ENCODE results near the gene ENOX1. TPM values are rescaled to one million over a fixed set of nuclear protein-coding genes. Genes with fewer than 3 reads are reported as not detected.
A peak's percentile ranks its signal among the peaks of the same experiment; 100 is the strongest.

ENOX1 gene
- total and polyA plus RNA-seq, 7 donors: 0.23 to 20.2 (median 11.1) TPM

DNA sequence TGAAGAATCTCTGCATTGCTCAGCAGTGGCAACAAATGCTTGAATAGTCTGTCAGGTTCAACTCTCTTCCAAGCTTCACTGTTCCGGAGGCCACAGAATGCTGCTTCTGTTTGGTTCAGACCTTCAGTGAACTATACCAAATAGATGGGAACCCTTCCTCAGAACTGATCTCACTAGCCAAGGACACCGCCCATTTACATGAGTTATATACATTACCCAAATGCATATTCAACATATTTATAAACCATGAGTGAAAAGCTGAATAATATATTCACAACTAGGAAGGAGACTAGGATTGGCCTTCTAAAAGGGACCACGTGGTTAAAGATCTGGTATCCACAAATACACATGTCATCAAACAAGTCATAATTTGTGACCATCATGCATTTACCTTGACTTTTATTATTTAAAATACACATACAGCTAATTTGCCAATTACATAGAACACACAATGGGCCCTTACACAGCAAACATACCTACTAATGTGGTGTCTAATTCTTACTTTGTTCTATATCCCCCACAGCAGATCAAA lies 49.3 kb downstream of the ENOX1 start:
- Histone ChIP-seq H3K36me3 (no peaks in the 10 kb centered on the region), H3K4me3 (no peak overlapping the region), H3K4me1 (no peaks in the 10 kb centered on the region), H3K27me3 (no peaks in the 10 kb centered on the region), H3K9me3 (no peaks in the 10 kb centered on the region), H3K27ac (no peak overlapping the region)
- intact Hi-C loops (cut with DNase I): no loop called here
- WGBS, 2 donors: 88 to 89% methylated on average over 3 of the region's 3 CpGs
- TF ChIP-seq, protein P1, sequence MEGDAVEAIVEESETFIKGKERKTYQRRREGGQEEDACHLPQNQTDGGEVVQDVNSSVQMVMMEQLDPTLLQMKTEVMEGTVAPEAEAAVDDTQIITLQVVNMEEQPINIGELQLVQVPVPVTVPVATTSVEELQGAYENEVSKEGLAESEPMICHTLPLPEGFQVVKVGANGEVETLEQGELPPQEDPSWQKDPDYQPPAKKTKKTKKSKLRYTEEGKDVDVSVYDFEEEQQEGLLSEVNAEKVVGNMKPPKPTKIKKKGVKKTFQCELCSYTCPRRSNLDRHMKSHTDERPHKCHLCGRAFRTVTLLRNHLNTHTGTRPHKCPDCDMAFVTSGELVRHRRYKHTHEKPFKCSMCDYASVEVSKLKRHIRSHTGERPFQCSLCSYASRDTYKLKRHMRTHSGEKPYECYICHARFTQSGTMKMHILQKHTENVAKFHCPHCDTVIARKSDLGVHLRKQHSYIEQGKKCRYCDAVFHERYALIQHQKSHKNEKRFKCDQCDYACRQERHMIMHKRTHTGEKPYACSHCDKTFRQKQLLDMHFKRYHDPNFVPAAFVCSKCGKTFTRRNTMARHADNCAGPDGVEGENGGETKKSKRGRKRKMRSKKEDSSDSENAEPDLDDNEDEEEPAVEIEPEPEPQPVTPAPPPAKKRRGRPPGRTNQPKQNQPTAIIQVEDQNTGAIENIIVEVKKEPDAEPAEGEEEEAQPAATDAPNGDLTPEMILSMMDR (IDR thresholded peaks at IDR 0.05): no peak
- TF ChIP-seq POLR2A (IDR thresholded peaks at IDR 0.05) (no peak), EP300 (IDR thresholded peaks at IDR 0.05) (no peak), POLR2AphosphoS5 (IDR thresholded peaks at IDR 0.05) (no peak)
- no peak for DNase-seq

DNA sequence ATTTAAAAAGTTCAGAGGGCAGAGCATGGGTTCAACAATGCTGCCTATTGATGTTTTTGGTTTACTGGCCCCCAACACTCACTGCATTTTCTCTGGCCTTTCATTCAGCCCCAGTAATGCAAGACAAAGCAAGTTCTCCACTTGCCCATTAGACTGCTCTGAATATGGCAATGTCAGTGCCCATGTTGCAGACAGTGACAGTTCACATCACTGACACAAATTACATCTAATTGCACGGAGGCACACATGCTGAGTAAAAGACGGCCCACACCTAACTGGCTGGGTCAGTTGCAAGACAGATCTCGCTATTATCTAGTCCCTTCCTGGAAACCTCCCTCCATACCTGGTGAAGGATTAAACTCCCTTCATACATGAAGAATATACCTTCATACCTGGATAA lies 54.0 kb downstream of the ENOX1 start:
- Histone ChIP-seq H3K4me3 (no peak overlapping the region), H3K9me3 (no peaks in the 10 kb centered on the region), H3K27ac (no peak overlapping the region), H3K4me1 (peaks cover 0 to 45% (median 28%) of the 10 kb centered on the region in 4 donors), H3K36me3 (no peaks in the 10 kb centered on the region), H3K27me3 (no peaks in the 10 kb centered on the region)
- TF ChIP-seq EP300 (IDR thresholded peaks at IDR 0.05) (no peak), POLR2A (IDR thresholded peaks at IDR 0.05) (no peak), POLR2AphosphoS5 (IDR thresholded peaks at IDR 0.05) (no peak)
- TF ChIP-seq, protein P1 (IDR thresholded peaks at IDR 0.05): no peak
- WGBS, 2 donors: 90 to 93% methylated on average over 3 of the region's 3 CpGs
- intact Hi-C loops (cut with DNase I): no loop called here
- no peak for DNase-seq

DNA sequence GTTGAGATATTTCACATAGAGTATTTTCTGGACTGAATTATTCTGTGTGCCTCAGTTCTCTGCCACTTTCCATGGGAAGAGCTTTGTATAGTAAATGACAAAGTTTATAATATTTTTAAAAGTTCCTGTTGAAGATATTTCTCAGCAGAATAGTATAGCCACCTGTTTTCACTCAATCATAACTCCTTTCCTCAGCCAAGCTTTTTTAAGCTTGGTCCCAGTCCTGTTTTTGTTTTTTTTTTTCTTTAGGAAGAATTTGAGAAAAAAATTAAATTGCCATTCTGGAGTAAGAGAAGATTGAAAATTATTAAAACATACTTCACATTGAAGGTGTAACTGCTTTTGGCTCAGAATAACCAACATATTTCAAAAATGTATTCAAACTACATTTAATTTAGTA lies 55.5 kb downstream of the ENOX1 start:
- Histone ChIP-seq H3K9me3 (no peaks in the 10 kb centered on the region), H3K36me3 (no peaks in the 10 kb centered on the region), H3K27me3 (no peaks in the 10 kb centered on the region), H3K4me3 (no peak overlapping the region), H3K27ac (peak overlapping the region in 3 of 4 donors; percentile 38 to 46 (median 44)), H3K4me1 (peaks cover 0 to 50% (median 33%) of the 10 kb centered on the region in 4 donors)
- intact Hi-C loops (cut with DNase I): no loop called here
- no peak for TF ChIP-seq POLR2AphosphoS5 (IDR thresholded peaks at IDR 0.05)
- no peak for DNase-seq

DNA sequence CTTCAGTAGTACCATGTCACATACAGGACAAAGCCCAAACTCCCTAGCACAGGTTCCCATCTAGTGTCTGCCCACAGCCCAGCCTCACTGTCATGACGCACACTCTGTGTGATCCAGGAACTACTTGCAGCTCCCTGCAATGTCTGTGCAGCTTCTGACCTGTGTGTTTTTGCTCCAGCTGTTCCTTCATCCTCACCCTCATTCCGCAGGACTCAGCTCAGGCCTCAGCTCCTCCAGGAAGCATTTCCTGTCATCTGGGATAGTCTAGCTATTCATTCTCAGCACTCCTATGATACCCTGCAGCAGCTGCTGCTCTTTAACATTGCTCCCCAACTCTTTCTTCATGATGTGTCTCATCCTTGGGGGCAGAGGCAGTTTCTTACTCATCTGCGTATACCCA lies 56.1 kb downstream of the ENOX1 start:
- TF ChIP-seq POLR2A (IDR thresholded peaks at IDR 0.05) (no peak), POLR2AphosphoS5 (IDR thresholded peaks at IDR 0.05) (peak in 2 of 4 donors; percentile 8 to 9), EP300 (IDR thresholded peaks at IDR 0.05) (no peak)
- TF ChIP-seq, protein P1 (IDR thresholded peaks at IDR 0.05): no peak
- Histone ChIP-seq H3K9me3 (no peaks in the 10 kb centered on the region), H3K27me3 (no peaks in the 10 kb centered on the region), H3K27ac (peak overlapping the region in 3 of 4 donors; percentile 38 to 46 (median 44)), H3K36me3 (no peaks in the 10 kb centered on the region), H3K4me1 (peaks cover 0 to 50% (median 33%) of the 10 kb centered on the region in 4 donors), H3K4me3 (no peak overlapping the region)
- peak; percentile 84 for DNase-seq
- intact Hi-C loops (cut with DNase I): no loop called here
- WGBS, 2 donors: 75 to 83% methylated on average over 3 of the region's 3 CpGs

DNA sequence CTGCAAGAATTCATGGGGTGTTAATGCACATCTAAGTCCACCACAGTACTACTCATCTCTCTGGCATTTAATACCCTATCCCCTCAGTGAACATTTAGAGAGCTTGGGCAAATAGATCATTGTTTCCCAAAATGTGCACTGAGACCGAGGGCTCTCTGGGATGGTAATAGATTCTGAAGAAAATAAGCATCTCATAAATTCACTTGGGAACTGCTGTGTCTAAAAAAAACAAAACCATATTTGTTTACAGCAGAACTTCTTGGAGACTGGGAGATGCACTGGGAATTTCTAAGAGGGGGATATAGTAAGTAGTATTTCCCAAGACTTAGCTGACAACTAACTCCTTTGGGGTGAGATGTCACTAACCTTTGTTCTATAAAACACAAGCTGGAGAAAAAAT lies 58.4 kb downstream of the ENOX1 start:
- H3K4me3 ChIP-seq: no peak overlapping the region
- intact Hi-C loops (cut with DNase I): no loop called here
- WGBS, 2 donors: 66 to 70% methylated on average over 1 of the region's 1 CpG
- no peaks in the 10 kb centered on the region for H3K9me3 ChIP-seq
- TF ChIP-seq EP300 (IDR thresholded peaks at IDR 0.05) (no peak), POLR2AphosphoS5 (IDR thresholded peaks at IDR 0.05) (no peak), POLR2A (IDR thresholded peaks at IDR 0.05) (no peak)
- TF ChIP-seq, protein P1 (IDR thresholded peaks at IDR 0.05): no peak
- DNase-seq: no peak
- H3K36me3 ChIP-seq: no peaks in the 10 kb centered on the region
- no peaks in the 10 kb centered on the region for H3K27me3 ChIP-seq
- H3K4me1 ChIP-seq: peaks cover 0 to 50% (median 36%) of the 10 kb centered on the region in 4 donors
- H3K27ac ChIP-seq: no peak overlapping the region
